Upper lobe of left lung (tissue), 6 donors: ENCODE data around the gene KLHL1. TPM values are rescaled to one million over a fixed set of nuclear protein-coding genes. Genes with fewer than 3 reads are reported as not detected.

Experiments
- ATAC-seq, 2 donors: fragments of 200-7000 bp; cut with Tn5 transposase; one replicate each; pipeline ENCODE4 v1.9.1; 2022; ENCODE audit warnings: mild to moderate bottlenecking in 2 of 2, moderate library complexity in 2 of 2; ENCODE audit not compliant: low FRiP score in 2 of 2
- DNase-seq, 2 donors: peaks; one replicate each; pipeline ENCODE4 v3.0.0-alpha.2; 2019 to 2020
- H3K27ac ChIP-seq, 4 donors: fragments of 200-600 bp; sonication (generic); one replicate each; pipeline ENCODE4 v1.5.1; 2016 to 2019
- H3K27me3 ChIP-seq, 4 donors: fragments of 200-600 bp; sonication (generic); one replicate each; pipeline ENCODE4 v1.5.1; 2017 to 2019
- H3K36me3 ChIP-seq, 4 donors: fragments of 200-600 bp; sonication (generic); one replicate each; pipeline ENCODE4 v1.5.1; 2016 to 2019
- H3K4me1 ChIP-seq, 4 donors: fragments of 200-600 bp; sonication (generic); one replicate each; pipeline ENCODE4 v1.5.1; 2018 to 2019
- H3K4me3 ChIP-seq, 4 donors: fragments of 200-600 bp; sonication (generic); one replicate each; pipeline ENCODE4 v1.5.1; 2017 to 2019; ENCODE audit warnings: mild to moderate bottlenecking in 2 of 4, moderate library complexity in 1 of 4
- H3K9me3 ChIP-seq, 4 donors: fragments of 200-600 bp; sonication (generic); one replicate each; pipeline ENCODE4 v1.5.1; 2018 to 2019
- CTCF ChIP-seq, 6 experiments: fragments of 450-650 bp in 4 of 6; fragments of 200-600 bp in 2 of 6; sonication (generic) in 2 of 6; IDR thresholded peaks; one replicate each; pipeline ENCODE4 v1.5.1; 2016 to 2019; ENCODE audit warnings: antibody characterized with exemption in 6 of 6
- EP300 ChIP-seq, 4 donors: sonication (generic); formaldehyde crosslinking; IDR thresholded peaks; one replicate each; pipeline ENCODE4 v1.5.1; 2017; ENCODE audit warnings: antibody characterized with exemption in 4 of 4, control low read depth in 2 of 4
- POLR2A ChIP-seq, 4 donors: fragments of 450-650 bp; IDR thresholded peaks; one replicate each; pipeline ENCODE4 v1.5.1; 2016 to 2017; ENCODE audit warnings: antibody characterized with exemption in 4 of 4, mild to moderate bottlenecking in 2 of 4
- POLR2AphosphoS5 ChIP-seq, 2 donors: sonication (generic); formaldehyde crosslinking; IDR thresholded peaks; one replicate each; pipeline ENCODE4 v1.5.1; 2017; ENCODE audit warnings: antibody characterized with exemption in 2 of 2
- WGBS, 2 donors: methylation state at CpG; one replicate each; pipeline ENCODE4 v1.1.5; 2017 to 2018; 5-methylcytosine and 5-hydroxymethylcytosine counted together
- total RNA-seq, 6 donors: library from RNA; depleted of rRNA in 4 of 6; stranded (reverse); fragments of >200 nt in 4 of 6; gene quantifications; one replicate each; pipeline versions ENCODE4 v1.1.0 to v1.2.1, GENCODE V29; 2016 to 2021
- donor health status: DM: no; HTN: no; CAD: no; lungs with moderate emphysema.
- donor health status: DM: no; HTN: yes; CAD: no; lungs with severe emphysema.

The KLHL1 gene
- total RNA-seq, 6 donors from 2014 or later = not detected

GRCh38 chr13:69720278-69720983 lies 387.8 kb downstream of the KLHL1 start:
- Histone ChIP-seq H3K4me1 (no peaks in the 10 kb centered on the region), H3K36me3 (no peaks in the 10 kb centered on the region), H3K4me3 (no peak overlapping the region), H3K27ac (no peak overlapping the region), H3K27me3 (no peaks in the 10 kb centered on the region), H3K9me3 (no peaks in the 10 kb centered on the region)
- DNase-seq (no peak), ATAC-seq (no peak)
- no peak for TF ChIP-seq POLR2A (IDR thresholded peaks at IDR 0.05)
- no peak for TF ChIP-seq EP300 (IDR thresholded peaks at IDR 0.05)
- TF ChIP-seq CTCF (IDR thresholded peaks at IDR 0.05) = no peak
- TF ChIP-seq POLR2AphosphoS5 (IDR thresholded peaks at IDR 0.05) = no peak

- Histone ChIP-seq H3K36me3 (no peaks in the 10 kb centered on the region), H3K4me1 (no peaks in the 10 kb centered on the region), H3K4me3 (no peak overlapping the region), H3K27ac (no peak overlapping the region), H3K27me3 (no peaks in the 10 kb centered on the region), H3K9me3 (no peaks in the 10 kb centered on the region)
- ATAC-seq (no peak), DNase-seq (no peak)
- TF ChIP-seq EP300 (IDR thresholded peaks at IDR 0.05) = no peak
- TF ChIP-seq POLR2A (IDR thresholded peaks at IDR 0.05) = no peak
- no peak for TF ChIP-seq CTCF (IDR thresholded peaks at IDR 0.05)
- TF ChIP-seq POLR2AphosphoS5 (IDR thresholded peaks at IDR 0.05) = no peak
Observed at GRCh38 chr13:69706807-69707206, 401.4 kb downstream of the KLHL1 start.

DNA sequence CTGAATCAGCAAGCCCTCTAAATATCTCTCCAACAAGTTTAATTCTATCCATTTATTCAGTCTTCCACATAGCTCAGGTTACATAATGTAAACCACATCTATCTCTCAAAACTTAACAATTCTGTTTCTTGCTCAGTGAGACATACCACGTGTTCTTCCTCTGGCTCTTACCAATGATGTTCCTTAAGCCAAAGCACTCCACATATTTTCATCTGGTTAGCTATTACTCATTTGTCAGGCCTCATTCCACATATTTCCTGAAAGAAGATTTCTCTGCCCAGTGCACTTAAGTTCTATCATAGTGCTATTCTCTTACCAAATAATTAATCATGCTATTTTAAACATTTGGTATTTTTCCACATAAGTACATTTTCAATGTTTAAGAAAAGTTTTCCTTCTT lies 403.9 kb downstream of the KLHL1 start:
- H3K27me3 ChIP-seq = no peaks in the 10 kb centered on the region
- no peaks in the 10 kb centered on the region for H3K4me1 ChIP-seq
- no peaks in the 10 kb centered on the region for H3K9me3 ChIP-seq
- DNase-seq (no peak), ATAC-seq (no peak)
- H3K27ac ChIP-seq = no peak overlapping the region
- no peak for TF ChIP-seq CTCF (IDR thresholded peaks at IDR 0.05)
- TF ChIP-seq POLR2A (IDR thresholded peaks at IDR 0.05) = no peak
- TF ChIP-seq POLR2AphosphoS5 (IDR thresholded peaks at IDR 0.05) = no peak
- no peak for TF ChIP-seq EP300 (IDR thresholded peaks at IDR 0.05)
- no peaks in the 10 kb centered on the region for H3K36me3 ChIP-seq
- 43 to 64% methylated on average over 1 of the region's 1 CpG for WGBS, 2 donors
- H3K4me3 ChIP-seq = no peak overlapping the region

GRCh38 chr13:69690999-69691398 lies 417.3 kb downstream of the KLHL1 start:
- no peaks in the 10 kb centered on the region for H3K27me3 ChIP-seq
- DNase-seq (no peak), ATAC-seq (no peak)
- no peak overlapping the region for H3K4me3 ChIP-seq
- WGBS, 2 donors = 68 to 69% methylated on average over 3 of the region's 3 CpGs
- TF ChIP-seq POLR2AphosphoS5 (IDR thresholded peaks at IDR 0.05) = no peak
- TF ChIP-seq POLR2A (IDR thresholded peaks at IDR 0.05) = no peak
- TF ChIP-seq CTCF (IDR thresholded peaks at IDR 0.05) = no peak
- no peak for TF ChIP-seq EP300 (IDR thresholded peaks at IDR 0.05)
- H3K27ac ChIP-seq = no peak overlapping the region
- H3K36me3 ChIP-seq = no peaks in the 10 kb centered on the region
- H3K4me1 ChIP-seq = no peaks in the 10 kb centered on the region
- H3K9me3 ChIP-seq = no peaks in the 10 kb centered on the region
